ENCODE results near the gene CORO2B.

The CORO2B gene, protein sequence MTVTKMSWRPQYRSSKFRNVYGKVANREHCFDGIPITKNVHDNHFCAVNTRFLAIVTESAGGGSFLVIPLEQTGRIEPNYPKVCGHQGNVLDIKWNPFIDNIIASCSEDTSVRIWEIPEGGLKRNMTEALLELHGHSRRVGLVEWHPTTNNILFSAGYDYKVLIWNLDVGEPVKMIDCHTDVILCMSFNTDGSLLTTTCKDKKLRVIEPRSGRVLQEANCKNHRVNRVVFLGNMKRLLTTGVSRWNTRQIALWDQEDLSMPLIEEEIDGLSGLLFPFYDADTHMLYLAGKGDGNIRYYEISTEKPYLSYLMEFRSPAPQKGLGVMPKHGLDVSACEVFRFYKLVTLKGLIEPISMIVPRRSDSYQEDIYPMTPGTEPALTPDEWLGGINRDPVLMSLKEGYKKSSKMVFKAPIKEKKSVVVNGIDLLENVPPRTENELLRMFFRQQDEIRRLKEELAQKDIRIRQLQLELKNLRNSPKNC

DNA sequence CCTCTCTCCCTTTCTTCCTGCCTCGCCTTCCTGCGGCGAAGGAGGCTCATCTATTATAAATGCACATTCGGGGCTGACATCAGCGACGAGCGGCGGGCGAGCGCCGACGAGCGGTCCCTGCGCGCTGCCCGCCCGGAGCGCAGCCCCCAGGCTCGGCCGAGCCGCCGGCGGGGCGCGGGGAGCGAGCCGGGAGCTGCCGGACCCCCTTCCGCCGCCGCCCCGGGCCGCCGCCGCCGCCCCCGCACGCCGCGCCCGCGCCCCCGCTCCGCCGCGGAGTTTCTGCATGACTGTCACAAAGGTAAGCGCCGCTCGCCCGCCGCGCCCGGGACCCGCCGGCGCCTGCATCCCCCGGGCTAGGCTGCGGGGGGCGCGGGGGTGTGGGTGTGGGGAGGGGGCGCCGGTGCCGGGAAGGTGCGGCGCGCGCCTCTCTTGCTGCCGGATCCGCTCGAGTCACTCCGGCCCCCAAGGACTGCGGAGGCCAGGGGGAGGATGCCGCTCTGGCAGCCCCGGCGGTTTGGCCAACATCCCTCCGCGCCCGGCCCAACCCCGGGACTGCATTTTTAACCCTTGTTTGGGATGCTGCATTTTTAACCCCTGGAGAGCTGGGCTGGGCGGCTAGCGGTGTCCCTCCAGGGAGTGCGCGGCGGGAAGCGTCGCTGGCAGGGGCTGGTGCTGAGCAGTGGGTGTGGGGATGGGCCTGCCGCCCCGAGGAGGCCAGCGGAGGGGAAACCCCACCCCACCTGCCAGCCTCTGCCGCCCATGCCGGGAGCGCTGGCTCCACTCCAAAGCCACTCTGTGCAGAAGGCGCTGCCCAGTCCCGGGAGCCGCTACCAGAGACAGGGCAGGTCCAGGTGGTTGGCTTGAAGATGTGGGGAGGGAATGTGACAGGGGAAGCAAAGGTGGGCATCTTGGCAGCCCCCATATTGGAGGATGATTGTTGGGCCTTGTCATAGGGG, at the start of gene CORO2B:
TSS of gene CORO2B (plus strand) at position 14 of the 956 bp plus-strand sequence. CDS start at position 284, 270 bp downstream.
- TF ChIP-seq, protein P1, sequence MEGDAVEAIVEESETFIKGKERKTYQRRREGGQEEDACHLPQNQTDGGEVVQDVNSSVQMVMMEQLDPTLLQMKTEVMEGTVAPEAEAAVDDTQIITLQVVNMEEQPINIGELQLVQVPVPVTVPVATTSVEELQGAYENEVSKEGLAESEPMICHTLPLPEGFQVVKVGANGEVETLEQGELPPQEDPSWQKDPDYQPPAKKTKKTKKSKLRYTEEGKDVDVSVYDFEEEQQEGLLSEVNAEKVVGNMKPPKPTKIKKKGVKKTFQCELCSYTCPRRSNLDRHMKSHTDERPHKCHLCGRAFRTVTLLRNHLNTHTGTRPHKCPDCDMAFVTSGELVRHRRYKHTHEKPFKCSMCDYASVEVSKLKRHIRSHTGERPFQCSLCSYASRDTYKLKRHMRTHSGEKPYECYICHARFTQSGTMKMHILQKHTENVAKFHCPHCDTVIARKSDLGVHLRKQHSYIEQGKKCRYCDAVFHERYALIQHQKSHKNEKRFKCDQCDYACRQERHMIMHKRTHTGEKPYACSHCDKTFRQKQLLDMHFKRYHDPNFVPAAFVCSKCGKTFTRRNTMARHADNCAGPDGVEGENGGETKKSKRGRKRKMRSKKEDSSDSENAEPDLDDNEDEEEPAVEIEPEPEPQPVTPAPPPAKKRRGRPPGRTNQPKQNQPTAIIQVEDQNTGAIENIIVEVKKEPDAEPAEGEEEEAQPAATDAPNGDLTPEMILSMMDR (IDR thresholded peaks at IDR 0.05), result no peak
- H3K27ac ChIP-seq, result no peak within 1 kb of the TSS
- H3K27me3 ChIP-seq, result peaks cover 100% of the 10 kb centered on the region
- peaks cover 19 to 26% of the 10 kb centered on the region in 2 experiments for H3K4me1 ChIP-seq (ENCODE audit: control insufficient read depth in 1 of 2, insufficient read depth in 1 of 2, low read depth in 1 of 2, low read length in 1 of 2)
- peak within 1 kb of the TSS; percentile 52 to 69 for H3K4me3 ChIP-seq (ENCODE audit: low read depth in 1 of 2, low read length in 1 of 2)
- H3K9me3 ChIP-seq, result no peaks in the 10 kb centered on the region
- no peaks in the 10 kb centered on the region for H3K36me3 ChIP-seq

DNA sequence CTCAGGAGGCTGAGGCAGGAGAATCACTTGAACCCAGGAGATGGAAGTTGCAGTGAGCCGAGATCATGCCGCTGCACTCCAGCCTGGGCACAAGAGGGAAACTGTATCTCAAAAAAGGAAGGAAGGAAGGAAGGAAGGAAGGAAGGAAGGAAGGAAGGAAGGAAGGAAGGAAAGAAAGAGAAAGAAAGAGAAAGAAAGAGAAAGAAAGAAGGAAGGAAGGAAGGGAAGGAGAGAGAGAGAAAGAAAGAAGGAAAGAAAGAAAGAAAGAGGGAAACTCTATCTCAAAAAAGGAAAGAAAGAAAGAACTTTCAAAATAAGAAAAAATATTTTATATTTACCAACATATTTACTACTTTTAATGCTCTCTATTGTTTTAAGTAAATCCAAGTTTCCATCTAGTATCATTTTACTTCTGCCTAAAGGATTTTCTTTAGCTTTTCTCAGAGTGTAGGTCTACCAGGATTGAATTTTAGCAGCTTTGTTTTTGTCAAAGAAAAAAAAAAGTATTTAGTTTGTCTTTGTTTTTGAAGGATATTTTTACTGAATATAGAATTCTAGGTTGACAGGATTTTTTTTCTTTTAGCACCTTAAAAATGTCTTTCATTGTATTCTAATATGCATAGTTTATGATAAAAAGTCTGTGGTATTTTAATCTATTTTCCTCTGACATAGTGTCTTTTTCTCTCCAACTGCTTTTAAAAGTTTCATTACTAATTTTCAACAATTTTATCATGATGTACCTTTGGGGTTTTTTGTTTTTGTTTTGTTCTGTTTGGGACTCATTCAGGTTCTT, 47.2 kb upstream of the CORO2B start:
- H3K27me3 ChIP-seq, result no peaks in the 10 kb centered on the region
- H3K36me3 ChIP-seq, result no peaks in the 10 kb centered on the region
- H3K27ac ChIP-seq, result no peak overlapping the region
- TF ChIP-seq, protein P1 (IDR thresholded peaks at IDR 0.05), result no peak
- no peaks in the 10 kb centered on the region for H3K4me1 ChIP-seq (ENCODE audit: control insufficient read depth in 1 of 2, insufficient read depth in 1 of 2, low read depth in 1 of 2, low read length in 1 of 2)
- H3K9me3 ChIP-seq, result no peaks in the 10 kb centered on the region
- H3K4me3 ChIP-seq (ENCODE audit: low read depth in 1 of 2, low read length in 1 of 2), result no peak overlapping the region

DNA sequence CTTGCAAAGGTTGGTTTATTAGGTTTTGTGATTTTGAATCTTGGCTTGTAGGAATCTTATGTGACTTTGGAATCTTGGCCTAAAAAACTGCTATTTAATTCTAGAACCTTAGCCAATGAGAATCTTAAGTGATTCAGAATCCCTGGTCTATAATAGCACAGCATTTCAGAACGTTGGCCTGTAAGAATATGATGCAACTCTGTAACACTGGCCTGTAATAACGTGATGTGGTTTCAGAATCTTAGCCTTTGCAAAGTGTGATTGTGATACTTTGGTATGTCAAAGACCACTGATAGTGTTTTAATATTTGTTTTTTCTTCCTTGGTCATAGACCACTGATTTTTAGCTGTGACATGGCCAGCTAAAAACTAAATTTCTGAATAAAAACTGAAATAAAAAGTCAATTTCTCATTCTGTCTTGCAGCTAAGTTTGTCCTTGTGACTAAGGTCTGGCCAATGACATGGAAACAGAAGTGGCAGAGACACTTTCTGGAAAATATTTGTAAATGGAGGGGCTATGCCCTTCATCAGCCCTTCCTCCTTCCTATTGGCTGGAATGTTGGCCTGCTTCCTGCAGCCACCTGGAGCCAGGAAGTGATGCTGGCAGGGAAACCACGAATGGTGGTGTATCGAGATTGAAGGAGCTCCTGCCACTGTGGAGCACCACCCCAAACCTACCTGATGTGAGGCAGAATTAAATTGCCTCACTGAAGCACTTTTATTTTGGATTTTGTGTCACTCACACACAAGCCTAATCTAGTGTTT, 42.3 kb upstream of the CORO2B start:
- Histone ChIP-seq H3K36me3 (no peaks in the 10 kb centered on the region), H3K27ac (no peak overlapping the region), H3K27me3 (peaks cover 11% of the 10 kb centered on the region), H3K9me3 (no peaks in the 10 kb centered on the region), H3K4me1 (ENCODE audit: control insufficient read depth in 1 of 2, insufficient read depth in 1 of 2, low read depth in 1 of 2, low read length in 1 of 2) (no peaks in the 10 kb centered on the region), H3K4me3 (ENCODE audit: low read depth in 1 of 2, low read length in 1 of 2) (no peak overlapping the region)
- TF ChIP-seq, protein P1 (IDR thresholded peaks at IDR 0.05), result no peak

DNA sequence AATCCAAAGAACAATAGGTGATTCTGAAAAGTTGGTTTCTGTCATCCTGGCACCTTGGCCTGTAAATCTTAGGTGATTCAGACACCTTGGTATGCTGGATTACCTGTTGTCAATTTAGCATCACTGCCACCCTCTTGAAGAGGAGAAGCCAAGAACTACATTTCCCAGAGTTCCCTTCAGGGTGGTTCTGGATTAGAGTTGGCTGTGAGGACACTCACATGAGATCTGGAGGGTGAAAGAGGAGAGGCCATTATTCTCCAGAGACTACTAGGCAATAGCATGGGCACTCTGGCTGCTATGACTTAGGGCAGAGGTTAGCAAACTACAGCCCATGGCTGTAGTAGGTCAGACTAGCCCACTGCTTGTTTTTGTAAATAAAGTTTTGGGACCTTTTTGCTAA, 41.7 kb upstream of the CORO2B start:
- H3K4me3 ChIP-seq (ENCODE audit: low read depth in 1 of 2, low read length in 1 of 2), result no peak overlapping the region
- H3K9me3 ChIP-seq, result no peaks in the 10 kb centered on the region
- TF ChIP-seq, protein P1 (IDR thresholded peaks at IDR 0.05), result no peak
- no peak overlapping the region for H3K27ac ChIP-seq
- no peaks in the 10 kb centered on the region for H3K4me1 ChIP-seq (ENCODE audit: control insufficient read depth in 1 of 2, insufficient read depth in 1 of 2, low read depth in 1 of 2, low read length in 1 of 2)
- H3K36me3 ChIP-seq, result no peaks in the 10 kb centered on the region
- peaks cover 11% of the 10 kb centered on the region for H3K27me3 ChIP-seq
